Nephron (organoid): ENCODE measurements around the gene PODXL2.

Source experiments
- H3K27ac Mint-ChIP-seq, 3 experiments: 2 replicates each; pipeline ENCODE4 v1.8.0; 2020; ENCODE audit warnings: mixed read lengths in 3 of 3, mild to moderate bottlenecking in 2 of 3, moderate library complexity in 1 of 3
- H3K27me3 Mint-ChIP-seq: 2 replicates; pipeline ENCODE4 v1.8.0; 2021; ENCODE audit warnings: low read depth, mild to moderate bottlenecking, moderate library complexity, mixed read lengths
- H3K36me3 Mint-ChIP-seq: 2 replicates; pipeline ENCODE4 v1.8.0; 2020; ENCODE audit warnings: low read depth, mixed read lengths
- H3K4me1 Mint-ChIP-seq: 2 replicates; pipeline ENCODE4 v1.8.0; 2020; ENCODE audit warnings: mixed read lengths
- H3K4me3 Mint-ChIP-seq, 3 experiments: 2 replicates each; pipeline ENCODE4 v1.8.0; 2020; ENCODE audit warnings: mild to moderate bottlenecking in 3 of 3, mixed read lengths in 3 of 3, moderate library complexity in 2 of 3
- H3K9me3 Mint-ChIP-seq: 2 replicates; pipeline ENCODE4 v1.8.0; 2020; ENCODE audit warnings: mixed read lengths
- TF ChIP-seq, protein P1 (sequence below), 3 experiments: fragments of 200-600 bp; sonication (generic); IDR thresholded peaks; one replicate each; pipeline ENCODE4 v1.5.0; 2021; ENCODE audit warnings: antibody characterized with exemption in 3 of 3; ENCODE audit not compliant: unreplicated experiment in 3 of 3

PODXL2 gene

DNA sequence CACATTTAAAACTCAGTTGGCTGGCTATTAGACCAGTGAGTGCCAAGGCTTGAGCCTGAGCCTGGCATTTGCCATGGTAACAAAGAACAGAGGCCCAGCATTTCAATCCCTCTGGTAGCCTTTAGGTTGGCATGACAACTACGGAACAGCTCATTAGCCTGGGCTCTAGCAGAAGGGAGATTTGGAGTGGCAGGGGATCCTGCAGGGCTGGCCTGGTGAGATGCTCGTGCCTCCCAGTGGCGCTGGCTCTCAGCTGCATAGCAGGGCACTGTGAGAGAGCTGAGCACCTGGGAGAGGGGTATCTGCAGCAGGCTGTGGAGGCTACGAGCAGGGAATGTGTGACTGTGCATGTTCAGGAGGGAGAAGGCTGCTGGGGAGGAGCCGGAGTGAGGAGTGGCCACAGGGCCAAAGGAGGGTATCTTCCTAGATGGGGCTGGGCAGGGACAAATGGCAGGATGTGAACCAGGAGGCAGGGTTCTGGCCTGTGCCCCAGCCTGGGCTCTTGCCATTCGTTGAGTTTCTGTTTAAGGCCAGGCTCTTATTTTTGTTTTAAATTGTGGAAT lies 38.2 kb downstream of the PODXL2 start:
- no peaks in the 10 kb centered on the region for H3K9me3 Mint-ChIP-seq
- peaks cover 46% of the 10 kb centered on the region for H3K4me1 Mint-ChIP-seq
- TF ChIP-seq, protein P1, sequence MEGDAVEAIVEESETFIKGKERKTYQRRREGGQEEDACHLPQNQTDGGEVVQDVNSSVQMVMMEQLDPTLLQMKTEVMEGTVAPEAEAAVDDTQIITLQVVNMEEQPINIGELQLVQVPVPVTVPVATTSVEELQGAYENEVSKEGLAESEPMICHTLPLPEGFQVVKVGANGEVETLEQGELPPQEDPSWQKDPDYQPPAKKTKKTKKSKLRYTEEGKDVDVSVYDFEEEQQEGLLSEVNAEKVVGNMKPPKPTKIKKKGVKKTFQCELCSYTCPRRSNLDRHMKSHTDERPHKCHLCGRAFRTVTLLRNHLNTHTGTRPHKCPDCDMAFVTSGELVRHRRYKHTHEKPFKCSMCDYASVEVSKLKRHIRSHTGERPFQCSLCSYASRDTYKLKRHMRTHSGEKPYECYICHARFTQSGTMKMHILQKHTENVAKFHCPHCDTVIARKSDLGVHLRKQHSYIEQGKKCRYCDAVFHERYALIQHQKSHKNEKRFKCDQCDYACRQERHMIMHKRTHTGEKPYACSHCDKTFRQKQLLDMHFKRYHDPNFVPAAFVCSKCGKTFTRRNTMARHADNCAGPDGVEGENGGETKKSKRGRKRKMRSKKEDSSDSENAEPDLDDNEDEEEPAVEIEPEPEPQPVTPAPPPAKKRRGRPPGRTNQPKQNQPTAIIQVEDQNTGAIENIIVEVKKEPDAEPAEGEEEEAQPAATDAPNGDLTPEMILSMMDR (IDR thresholded peaks at IDR 0.05; ENCODE audit: unreplicated experiment in 3 of 3), result no peak
- H3K27ac Mint-ChIP-seq, result peak overlapping the region; percentile 6 to 23 (median 19)
- H3K4me3 Mint-ChIP-seq, result no peak overlapping the region
- H3K36me3 Mint-ChIP-seq, result peaks cover 24% of the 10 kb centered on the region
- H3K27me3 Mint-ChIP-seq, result peaks cover 8% of the 10 kb centered on the region

DNA sequence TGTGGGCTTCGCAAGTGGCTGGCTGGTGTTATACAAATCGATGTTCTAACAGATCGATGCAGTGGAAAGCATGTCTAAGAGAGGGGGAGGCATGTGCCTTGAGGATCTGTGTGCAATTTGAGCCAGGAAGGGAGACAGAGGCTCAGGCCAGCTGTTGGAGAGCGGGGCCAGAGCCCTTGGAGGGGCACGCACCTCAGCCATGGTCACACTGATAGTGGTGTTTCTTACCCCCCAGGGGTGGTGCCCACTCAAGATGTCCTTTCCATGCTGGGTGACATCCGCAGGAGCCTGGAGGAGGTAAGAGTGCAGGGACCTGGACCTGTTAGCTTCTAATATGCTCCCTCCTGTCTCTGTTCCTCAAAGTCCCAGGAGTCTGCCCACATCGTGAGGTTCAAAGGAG lies 39.9 kb downstream of the PODXL2 start:
- peak overlapping the region; percentile 20 to 51 (median 36) for H3K4me3 Mint-ChIP-seq
- H3K4me1 Mint-ChIP-seq, result peaks cover 33% of the 10 kb centered on the region
- peaks cover 8% of the 10 kb centered on the region for H3K27me3 Mint-ChIP-seq
- TF ChIP-seq, protein P1 (IDR thresholded peaks at IDR 0.05; ENCODE audit: unreplicated experiment in 3 of 3), result no peak
- H3K9me3 Mint-ChIP-seq, result no peaks in the 10 kb centered on the region
- H3K27ac Mint-ChIP-seq, result peak overlapping the region in 2 of 3 experiments; percentile 17 to 18
- peaks cover 20% of the 10 kb centered on the region for H3K36me3 Mint-ChIP-seq

DNA sequence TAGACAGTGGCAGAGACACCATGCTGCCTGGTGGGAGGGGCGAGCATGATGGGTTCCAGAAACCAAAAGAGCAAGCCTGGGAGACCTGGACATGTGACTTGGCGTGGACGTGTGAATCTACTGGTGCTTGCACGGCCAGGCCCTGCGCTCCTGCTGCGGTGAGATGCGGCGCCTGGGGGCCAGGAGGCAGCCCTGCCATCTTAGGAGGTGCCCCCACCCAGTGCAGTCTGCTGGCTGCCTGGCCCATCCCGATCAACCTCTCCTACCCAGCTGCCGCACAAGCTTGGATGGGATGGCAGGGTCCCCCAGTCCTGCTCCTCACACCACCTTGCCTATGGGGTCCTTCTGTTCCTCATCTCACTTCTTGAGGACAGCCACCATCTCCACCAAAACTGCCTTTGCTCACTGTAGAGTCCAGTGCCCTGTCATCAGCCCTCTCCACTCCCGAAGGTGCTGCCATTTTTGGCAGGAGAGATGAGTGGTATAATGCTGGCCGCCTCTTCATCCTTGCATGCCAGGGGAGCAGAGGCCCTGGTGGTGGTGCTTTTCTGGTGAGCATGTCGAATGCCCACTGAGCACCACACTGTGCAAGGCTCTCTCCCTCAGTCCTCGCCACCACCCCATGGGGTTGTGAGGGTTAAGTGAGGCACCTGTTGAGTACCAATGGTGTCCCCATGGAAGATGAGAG lies 40.7 kb downstream of the PODXL2 start:
- H3K36me3 Mint-ChIP-seq, result peaks cover 20% of the 10 kb centered on the region
- H3K4me3 Mint-ChIP-seq, result peak overlapping the region; percentile 20 to 56 (median 36)
- TF ChIP-seq, protein P1 (IDR thresholded peaks at IDR 0.05; ENCODE audit: unreplicated experiment in 3 of 3), result no peak
- peaks cover 8% of the 10 kb centered on the region for H3K27me3 Mint-ChIP-seq
- peaks cover 36% of the 10 kb centered on the region for H3K4me1 Mint-ChIP-seq
- no peak overlapping the region for H3K27ac Mint-ChIP-seq
- no peaks in the 10 kb centered on the region for H3K9me3 Mint-ChIP-seq

DNA sequence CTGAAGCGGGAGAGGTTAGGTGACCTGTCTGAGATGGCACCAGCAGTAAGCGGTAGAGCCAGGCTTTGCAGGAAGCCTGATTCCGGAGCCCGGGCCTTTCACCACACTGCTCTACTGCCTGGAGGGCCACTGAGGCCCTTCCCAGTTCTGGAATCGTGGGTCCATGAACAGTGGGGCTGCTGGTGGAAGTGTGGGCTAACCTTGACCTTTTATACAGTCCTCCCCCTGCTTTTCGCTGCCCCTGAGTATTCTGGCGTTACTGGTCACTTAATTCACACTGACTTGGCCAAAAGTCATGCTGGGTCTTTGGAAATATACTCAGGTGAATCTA lies 41.2 kb downstream of the PODXL2 start:
- H3K4me3 Mint-ChIP-seq, result peak overlapping the region; percentile 42 to 82 (median 65)
- H3K36me3 Mint-ChIP-seq, result peaks cover 15% of the 10 kb centered on the region
- TF ChIP-seq, protein P1 (IDR thresholded peaks at IDR 0.05; ENCODE audit: unreplicated experiment in 3 of 3), result no peak
- peak overlapping the region in 1 of 3 experiments; percentile 37 for H3K27ac Mint-ChIP-seq
- peaks cover 34% of the 10 kb centered on the region for H3K4me1 Mint-ChIP-seq
- no peaks in the 10 kb centered on the region for H3K9me3 Mint-ChIP-seq
- H3K27me3 Mint-ChIP-seq, result peaks cover 12% of the 10 kb centered on the region

DNA sequence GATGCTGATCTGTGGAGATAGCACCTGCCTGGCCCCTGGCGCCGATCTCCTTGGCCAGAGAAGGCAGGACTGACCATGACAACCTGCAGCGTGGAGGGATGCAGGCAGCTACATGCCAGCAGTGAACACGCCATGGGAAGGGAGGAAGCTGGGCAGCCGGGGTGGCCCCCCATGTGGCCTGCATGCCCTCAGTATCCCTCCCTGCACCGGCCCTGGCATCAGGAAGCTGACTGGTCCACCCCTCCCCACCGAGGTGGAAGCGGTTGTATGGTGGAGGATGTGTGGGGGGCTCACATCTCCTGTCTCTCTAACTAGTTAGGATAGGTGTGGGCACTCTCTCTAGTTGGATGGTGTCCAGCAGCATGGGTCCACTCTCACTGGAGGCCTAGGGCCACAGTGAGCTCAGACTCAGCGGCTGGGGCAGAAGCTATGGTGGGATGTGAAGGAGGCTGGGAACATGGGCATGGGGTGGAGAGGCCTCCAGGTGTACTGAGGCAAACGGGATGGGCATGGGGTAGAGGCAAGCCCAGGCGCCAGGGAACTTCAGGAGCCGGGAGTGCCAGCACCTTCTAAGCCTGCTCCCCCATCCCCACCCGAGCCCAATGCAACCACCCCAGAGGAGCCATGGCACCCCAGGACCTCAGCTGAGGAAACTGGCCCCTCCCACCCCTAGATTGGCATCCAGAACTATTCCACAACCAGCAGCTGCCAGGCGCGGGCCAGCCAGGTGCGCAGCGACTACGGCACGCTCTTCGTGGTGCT lies 42.0 kb downstream of the PODXL2 start:
- H3K36me3 Mint-ChIP-seq, result peaks cover 8% of the 10 kb centered on the region
- peak overlapping the region in 2 of 3 experiments; percentile 25 to 37 for H3K27ac Mint-ChIP-seq
- peak overlapping the region; percentile 84 to 90 (median 85) for H3K4me3 Mint-ChIP-seq
- TF ChIP-seq, protein P1 (IDR thresholded peaks at IDR 0.05; ENCODE audit: unreplicated experiment in 3 of 3), result no peak
- peaks cover 16% of the 10 kb centered on the region for H3K27me3 Mint-ChIP-seq
- no peaks in the 10 kb centered on the region for H3K9me3 Mint-ChIP-seq
- H3K4me1 Mint-ChIP-seq, result peaks cover 27% of the 10 kb centered on the region
